NCI-H345 treated with DMSO at 0.1 percent for 48 hours (cell line): ENCODE results near the gene DMD.

Experiments
- DNase-seq: peaks from one replicate; lab custom pipeline; 2025; ENCODE audit not compliant: unreplicated experiment; lab: John Stamatoyannopoulos, UW

Gene DMD

GRCh38 chrX:31266203-31267076 is 1944.9 kb downstream of the DMD start:
- DNase-seq = no peak

- no peak for DNase-seq
Observed at GRCh38 chrX:31265383-31265782, 1946.0 kb downstream of the DMD start.

- no peak for DNase-seq
Observed at GRCh38 chrX:31260351-31260750, 1951.0 kb downstream of the DMD start.

GRCh38 chrX:31258166-31258565 is 1953.2 kb downstream of the DMD start:
- no peak for DNase-seq

GRCh38 chrX:31255310-31256033 is 1955.9 kb downstream of the DMD start:
- DNase-seq = no peak

- DNase-seq = no peak
Observed at GRCh38 chrX:31252133-31252532, 1959.2 kb downstream of the DMD start.

GRCh38 chrX:31251336-31251735 is 1960.0 kb downstream of the DMD start:
- no peak for DNase-seq

GRCh38 chrX:31245714-31246113 is 1965.6 kb downstream of the DMD start:
- no peak for DNase-seq

- no peak for DNase-seq
Observed at GRCh38 chrX:31243804-31244203, 1967.5 kb downstream of the DMD start.

GRCh38 chrX:31240982-31241381 is 1970.4 kb downstream of the DMD start:
- DNase-seq = no peak

GRCh38 chrX:31237189-31237588 is 1974.2 kb downstream of the DMD start:
- no peak for DNase-seq

GRCh38 chrX:31236231-31236630 is 1975.1 kb downstream of the DMD start:
- no peak for DNase-seq

GRCh38 chrX:31233941-31234496 is 1977.3 kb downstream of the DMD start:
- no peak for DNase-seq

GRCh38 chrX:31232506-31232905 is 1978.8 kb downstream of the DMD start:
- no peak for DNase-seq

- DNase-seq = no peak
Observed at GRCh38 chrX:31228909-31229308, 1982.4 kb downstream of the DMD start.

- no peak for DNase-seq
Observed at GRCh38 chrX:31228415-31228832, 1982.9 kb downstream of the DMD start.

GRCh38 chrX:31227250-31227649 is 1984.1 kb downstream of the DMD start:
- DNase-seq = no peak

- no peak for DNase-seq
Observed at GRCh38 chrX:31225819-31226218, 1985.5 kb downstream of the DMD start.

- no peak for DNase-seq
Observed at GRCh38 chrX:31224381-31225012, 1986.9 kb downstream of the DMD start.

- DNase-seq = no peak
Observed at GRCh38 chrX:31223817-31224216, 1987.5 kb downstream of the DMD start.

GRCh38 chrX:31222946-31223345 is 1988.4 kb downstream of the DMD start:
- no peak for DNase-seq

- DNase-seq = no peak
Observed at GRCh38 chrX:31219174-31219573, 1992.2 kb downstream of the DMD start.
